Stimulated activated CD4-positive, alpha-beta T cell treated with anti-CD3 and anti-CD28 coated beads, Interleukin-1b, Interleukin-23, amount 100 ng/mL, for 24 hours (primary cell): ENCODE results near the gene LILRA5.
"Not testable (repeated sequence)": the region's sequence is repeated elsewhere in the genome, so short reads cannot be mapped to it uniquely, and the experiment has no call there.

Source experiments
- DNase-seq, 4 experiments: peaks; one replicate each; pipeline ENCODE4 v3.0.0-alpha.2; 2020; ENCODE audit warnings: low read depth in 4 of 4, low spot score in 1 of 4

Gene LILRA5

DNA sequence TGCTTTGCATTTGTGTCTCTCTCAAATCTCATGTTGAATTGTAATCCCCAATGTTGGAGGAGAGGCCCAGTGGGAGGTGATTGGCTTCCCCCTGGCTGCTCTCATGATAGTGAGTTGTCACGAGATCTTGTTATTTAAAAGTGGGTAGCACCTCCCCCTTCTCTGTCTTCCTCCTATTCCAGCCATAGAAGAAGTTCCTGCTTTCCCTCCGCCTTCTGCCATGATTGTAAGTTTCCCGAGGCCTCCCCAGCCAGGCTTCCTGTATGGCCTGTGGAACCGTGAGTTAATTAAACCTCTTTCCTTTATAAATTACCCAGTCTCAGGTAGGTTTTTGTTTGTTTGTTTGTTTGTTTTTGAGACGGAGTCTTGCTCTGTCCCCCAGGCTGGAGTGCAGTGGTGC lies 22.2 kb upstream of the LILRA5 start:
- no peak for DNase-seq

DNA sequence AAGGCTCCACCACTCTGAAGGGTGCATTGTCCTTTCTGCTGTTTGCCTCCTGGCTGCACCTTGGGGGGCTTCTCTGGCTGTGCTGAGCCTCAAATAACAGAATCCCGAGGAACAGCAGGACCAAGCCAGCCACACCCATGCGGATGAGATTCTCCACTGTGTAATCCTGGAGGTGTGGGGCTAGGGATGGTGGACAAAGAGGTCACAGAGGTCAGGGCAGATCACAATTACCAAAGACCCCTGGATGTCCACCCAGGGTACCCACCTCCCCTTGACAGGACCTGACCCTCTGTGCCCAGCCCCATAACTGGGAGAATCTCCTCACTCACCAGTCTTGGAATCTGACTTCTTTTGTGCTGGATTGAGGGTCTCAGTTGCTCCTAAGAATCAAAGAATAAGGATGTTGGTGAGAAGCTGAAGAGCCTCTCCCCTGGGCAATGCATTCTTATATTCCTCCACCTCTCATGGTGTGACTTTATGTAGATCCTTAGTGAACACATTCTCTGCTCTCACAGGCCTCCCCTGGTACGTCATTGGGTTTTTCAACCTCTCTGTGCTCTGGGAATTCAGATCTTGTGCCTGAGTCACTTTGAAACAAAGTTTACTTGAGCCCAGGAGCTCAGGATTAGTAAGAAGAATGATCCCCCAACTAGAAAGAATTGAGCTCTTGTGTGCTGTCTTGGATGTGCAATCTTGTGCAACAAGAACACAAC lies 20.8 kb upstream of the LILRA5 start:
- DNase-seq, result no peak

DNA sequence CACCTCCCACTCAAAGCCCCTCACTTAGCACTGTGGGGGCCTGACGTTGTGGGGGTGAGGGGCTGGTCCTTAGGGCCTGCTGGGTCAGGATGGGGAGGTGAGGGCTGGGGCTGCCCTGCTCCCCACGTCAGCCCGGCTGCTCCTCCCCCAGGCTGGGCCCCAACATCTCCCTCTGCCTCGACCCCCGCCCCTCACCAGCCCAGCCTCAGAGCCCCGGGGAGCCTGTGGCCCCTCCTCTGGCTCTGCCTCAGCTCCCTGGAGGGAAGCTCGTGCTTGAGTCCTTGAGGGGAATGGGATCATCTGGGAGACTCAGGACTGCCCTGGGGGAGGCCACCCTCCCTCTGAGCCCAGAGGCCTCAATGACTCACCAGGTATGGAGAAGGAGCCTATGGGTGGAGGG lies 19.2 kb upstream of the LILRA5 start:
- no peak for DNase-seq

DNA sequence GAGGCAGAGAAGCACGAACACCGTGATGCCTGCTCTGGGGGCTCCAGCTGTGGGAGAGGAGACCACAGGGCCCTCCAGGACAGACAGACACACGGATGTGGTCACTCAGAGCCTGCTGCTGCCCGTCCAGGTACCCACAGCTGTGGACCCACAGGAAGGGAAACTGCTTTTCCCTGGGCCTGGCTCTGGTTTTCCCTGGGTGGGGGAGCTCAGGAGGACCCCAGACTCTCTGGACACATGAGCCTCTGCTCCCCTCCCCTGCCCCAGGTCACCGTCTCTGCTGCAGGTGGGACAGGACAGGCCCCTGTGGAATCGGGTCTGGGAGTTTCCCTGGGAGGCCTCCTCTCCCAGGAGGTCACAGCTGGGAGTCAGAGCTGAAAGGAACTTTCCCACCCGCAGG lies 18.7 kb upstream of the LILRA5 start:
- no peak for DNase-seq

DNA sequence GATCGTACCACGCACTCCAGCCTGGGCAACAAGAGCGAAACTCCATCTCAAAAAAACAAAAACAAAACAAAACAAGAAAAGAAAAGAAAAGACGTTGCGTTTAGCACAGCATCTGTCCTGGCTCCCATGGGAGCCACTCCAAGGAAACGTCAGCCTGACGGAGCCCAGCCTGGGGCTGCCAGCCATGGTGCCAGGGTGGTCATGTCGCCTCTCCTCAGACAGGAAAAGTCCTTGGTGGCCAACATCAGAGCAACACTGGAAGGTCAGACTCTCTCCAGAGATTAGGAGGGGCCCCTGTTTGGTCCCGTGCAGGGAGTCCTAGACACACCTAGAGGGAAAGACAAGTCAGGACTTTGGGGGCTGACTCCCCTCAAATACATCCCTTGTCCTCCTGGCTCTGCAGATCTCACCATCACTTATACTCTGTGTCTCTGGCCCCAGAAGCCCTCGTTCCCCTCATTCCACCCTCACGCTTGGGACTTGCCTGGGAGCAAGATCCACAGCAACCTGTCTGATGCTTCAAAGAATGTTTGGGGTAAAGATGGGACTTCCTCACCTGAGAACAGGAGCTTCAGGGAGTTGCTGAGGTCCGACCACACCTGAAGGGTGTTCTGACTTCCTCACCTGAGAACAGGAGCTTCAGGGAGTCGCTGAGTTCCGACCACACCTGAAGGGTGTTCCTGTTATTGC lies 16.7 kb upstream of the LILRA5 start:
- no peak for DNase-seq

DNA sequence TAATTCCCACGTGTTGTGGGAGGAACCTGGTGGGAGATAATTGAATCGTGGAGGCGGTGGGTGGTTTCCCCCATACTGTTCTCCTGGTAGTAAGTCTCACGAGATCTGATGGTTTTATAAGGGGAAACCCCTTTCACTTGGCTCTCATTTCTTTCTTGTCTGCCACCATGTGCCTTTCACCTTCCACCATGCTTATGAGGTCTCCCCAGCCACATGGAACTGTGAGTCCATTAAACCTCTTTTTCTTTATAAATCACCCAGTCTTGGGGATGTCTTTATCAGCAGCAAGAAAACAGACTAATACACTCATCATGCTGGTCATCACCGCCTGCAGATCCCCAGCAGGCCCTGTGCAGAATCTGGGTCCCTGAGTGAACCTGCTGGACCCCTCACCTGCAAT lies 15.8 kb upstream of the LILRA5 start:
- not testable (repeated sequence) for DNase-seq

DNA sequence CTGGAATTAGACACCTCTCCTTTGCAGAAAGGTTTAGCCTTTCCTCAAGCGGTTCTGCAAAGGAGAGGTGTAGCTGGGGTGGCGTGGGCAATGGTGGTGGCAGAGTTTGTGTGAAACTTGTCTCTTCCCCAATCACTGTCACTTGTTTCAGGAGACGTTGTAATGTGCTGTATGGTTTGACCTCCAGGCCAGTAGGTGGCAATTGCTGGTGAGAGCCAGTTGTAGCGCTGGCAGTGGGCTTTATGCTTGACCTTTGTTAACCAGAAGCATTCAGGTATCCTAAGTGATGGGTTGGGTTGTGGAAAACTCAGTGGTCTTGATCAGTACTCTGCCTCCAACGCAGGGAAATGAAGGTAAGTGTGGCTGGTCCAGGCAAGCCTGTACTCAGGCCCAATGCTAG lies 12.7 kb upstream of the LILRA5 start:
- DNase-seq, result no peak

DNA sequence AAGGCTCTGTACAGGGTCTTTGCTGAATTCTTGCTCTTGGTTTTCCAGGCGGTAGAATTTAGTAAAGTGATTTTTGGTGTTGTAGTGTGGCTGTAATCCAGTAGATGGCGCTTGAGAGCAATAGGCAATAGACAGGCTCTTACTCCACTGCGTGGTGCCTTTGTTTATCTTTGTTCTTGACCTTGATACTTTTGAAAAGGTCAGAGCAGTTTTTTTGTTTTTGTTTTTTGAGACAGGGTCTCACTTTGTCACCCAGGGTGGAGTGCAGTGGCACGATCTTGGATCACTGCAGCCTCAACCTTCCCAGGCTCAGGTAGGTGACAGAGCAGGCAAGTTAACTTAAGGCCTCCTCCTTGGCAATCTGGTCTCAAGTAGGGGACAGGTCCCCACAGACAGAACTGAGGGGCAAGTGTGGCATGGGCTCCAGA lies 12.2 kb upstream of the LILRA5 start:
- peak in 3 of 4 experiments; percentile 16 to 45 (median 39) for DNase-seq

DNA sequence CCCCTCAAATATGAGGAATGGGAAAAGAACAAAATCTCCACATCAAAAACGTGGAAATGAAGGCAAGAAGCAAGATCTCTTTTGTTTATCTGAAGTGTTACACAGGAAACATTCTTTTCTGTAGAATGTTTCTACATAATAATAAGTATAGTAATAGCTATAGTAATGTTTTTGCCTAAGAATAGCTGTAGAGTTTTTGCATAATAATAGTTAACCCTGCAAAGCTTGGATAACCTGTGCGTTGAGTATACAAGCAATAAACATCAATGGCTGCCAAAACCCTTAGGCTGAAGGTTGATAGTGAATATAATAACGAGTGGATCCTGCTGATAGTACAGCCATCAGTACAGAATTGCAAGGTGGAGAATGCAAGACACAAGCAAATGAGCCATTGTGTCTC lies 11.1 kb upstream of the LILRA5 start:
- no peak for DNase-seq

DNA sequence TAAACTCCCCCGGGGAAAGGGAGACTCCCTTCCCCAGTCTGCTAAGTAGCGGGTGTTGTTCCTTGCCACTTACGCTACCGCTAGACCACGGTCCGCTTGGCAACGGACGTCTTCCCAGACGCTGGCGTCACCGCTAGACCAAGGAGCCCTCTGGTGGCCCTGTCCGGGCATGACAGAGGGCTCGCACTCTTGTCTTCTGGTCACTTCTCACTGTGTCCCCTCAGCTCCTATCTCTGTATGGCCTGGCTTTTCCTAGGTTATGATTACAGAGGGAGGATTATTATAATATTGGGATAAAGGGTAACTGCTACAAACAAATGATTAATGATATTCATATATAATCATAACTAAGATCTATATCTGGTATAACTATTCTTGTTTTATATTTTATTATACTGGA lies 10.0 kb upstream of the LILRA5 start:
- DNase-seq, result not testable (repeated sequence)

DNA sequence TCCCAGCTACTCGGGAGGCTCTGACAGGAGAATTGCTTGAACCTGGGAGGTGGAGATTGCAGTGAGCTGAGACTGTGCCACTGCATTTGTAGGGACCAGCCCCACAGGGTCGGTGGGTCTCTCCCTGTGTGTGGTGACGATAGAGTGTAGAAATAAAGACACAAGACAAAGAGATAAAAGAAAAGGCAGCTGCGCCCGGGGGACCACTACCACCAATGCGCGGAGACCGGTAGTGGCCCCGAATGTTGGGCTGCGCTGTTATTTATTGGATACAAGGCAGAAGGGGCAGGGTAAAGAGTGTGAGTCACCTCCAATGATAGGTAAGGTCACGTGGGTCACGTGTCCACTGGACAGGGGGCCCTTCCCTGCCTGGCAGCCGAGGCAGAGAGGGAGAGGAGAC lies 9.3 kb upstream of the LILRA5 start:
- not testable (repeated sequence) for DNase-seq

DNA sequence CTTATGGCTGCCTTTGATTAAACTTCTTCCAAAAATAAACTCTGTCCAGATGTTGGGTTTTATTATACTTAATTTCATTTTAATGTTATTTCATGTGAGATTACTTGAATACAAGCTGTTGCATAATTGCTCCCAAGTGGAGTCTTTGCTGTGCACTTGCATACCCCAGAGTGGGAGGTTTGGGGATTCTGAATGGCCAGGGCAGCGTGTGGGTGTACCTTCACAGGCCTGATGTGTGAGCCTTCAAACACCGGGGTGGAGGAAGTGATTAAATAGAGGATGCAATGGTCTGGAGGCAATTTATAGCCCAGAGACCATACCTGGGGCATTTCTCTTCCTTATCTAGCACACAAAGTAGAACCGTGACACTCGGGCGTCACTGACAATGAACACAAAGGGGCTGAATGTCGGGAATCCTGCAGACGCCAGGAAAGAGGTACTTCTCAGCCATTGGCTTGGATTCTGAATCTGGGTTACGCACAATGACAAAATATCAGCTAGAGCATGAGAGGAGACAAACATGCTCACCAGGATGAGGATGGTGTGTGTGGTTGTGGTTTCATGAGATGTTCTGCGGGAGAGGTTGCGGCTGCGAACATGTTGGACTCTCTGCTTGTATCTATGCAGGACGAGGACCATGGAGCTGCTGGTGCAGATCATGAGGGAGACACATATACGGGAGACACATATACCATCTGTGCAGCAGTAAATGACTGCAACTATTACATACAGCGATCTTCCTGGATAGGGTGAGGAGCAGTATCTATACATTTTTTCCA lies 7.1 kb upstream of the LILRA5 start:
- DNase-seq, result no peak

DNA sequence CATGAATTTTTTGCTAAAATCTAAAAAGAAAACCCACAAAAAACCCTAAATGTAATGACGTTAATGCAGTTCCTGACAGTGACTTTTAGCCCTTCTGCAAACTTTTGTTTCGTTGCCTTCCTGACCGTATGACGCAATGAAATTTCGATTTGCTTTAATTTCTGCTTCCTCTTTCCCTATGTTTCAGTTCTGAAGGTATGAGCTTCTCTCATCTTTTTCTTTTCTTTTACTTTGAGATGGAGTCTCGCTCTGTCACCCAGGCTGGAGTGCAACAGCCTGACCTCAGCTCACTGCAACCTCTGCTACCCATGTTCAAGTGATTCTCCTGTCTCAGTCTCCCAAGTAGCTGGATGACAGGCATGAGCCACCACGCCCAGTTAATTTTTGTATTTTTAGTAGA lies 6.1 kb upstream of the LILRA5 start:
- DNase-seq, result no peak

DNA sequence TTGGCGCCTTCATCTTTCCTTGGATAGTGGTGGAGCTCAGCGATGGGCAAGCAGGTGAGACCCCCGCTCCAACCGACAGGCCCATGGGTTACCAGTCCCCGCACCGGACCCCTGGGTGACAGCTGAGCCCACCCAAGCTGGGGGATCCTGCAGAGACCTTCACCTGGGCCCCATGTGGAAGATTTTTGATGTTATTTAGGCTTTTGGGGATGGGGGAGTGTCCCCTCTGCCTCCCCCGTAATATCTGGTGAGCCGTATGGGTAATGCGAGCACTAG lies 4.9 kb upstream of the LILRA5 start:
- no peak for DNase-seq

DNA sequence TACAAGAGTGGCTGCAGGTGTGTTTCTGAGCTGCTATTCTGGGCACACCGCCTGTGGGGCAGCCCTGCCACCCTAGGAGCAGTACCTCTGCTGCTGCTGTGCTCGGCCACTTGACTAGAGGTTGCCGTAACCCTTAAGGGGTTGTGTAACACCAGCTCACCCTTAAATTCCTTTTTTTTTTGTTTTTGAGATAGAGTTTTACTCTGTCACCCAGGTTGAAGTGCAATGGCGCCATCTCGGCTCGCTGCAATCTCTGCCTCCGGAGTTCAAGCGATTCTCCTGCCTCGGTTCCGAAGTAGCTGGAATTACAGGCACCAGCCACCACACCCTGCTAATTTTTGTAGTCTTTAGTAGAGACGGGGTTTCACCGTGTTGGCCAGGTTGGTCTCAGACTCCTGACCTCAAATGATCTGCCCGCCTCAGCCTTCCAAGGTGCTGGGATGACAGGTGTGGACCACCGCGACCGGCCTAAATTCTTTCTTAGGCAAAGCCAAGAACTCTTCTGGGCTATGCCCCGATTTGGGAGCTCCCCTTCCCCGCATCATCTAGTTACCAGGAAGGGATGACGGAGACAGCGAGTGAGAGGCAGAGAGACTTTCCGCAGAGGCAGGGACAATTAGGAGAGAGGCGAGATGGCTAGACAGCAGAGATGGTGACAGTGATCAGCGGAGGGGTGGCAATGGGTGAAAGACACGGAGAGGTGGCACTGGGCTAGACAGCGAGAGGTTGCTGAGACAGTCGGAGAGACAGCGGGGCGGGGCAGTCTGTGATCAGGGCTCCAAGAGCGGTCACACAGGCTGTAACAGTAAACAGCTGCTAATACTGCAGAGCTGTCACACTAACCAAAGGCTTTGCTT lies 4.4 kb upstream of the LILRA5 start:
- DNase-seq, result no peak

DNA sequence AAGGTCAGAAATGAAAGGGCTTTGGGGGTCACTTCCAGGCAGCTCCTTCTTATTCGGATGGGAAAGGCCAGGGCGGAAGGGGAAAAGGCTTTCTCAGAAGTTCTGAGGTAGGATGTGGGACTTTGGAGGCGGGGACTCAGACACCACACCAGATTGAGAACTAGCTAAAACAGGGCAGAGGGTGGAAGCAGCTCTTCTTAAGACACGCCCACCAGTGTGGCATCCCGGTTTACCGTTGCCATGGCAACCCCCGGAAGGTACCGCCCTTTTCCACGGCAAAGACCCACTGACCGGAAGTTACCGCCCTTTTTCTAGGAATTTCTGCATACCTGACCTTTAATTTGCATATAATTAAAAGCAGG lies 3.8 kb upstream of the LILRA5 start:
- DNase-seq, result no peak

DNA sequence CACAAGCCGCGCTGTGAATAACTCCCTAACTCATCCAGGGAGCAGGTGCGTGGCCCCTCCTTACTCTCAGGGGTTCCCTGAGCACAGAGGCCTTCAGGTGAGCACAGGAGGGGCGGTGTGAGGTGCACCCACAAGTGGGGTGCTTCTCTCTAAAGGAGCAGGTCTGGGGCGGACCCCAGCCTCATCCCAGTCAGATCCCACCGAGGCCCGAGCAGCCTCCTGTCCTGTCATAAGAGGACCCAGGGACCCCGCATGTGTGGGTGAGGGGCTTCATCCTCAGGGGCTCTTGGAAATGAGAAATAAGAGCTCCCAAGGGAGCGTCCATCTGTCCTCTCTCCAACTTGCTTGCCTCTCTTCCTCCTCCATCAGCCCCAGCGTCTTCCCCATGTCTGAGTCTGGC lies 3.0 kb upstream of the LILRA5 start:
- no peak for DNase-seq

DNA sequence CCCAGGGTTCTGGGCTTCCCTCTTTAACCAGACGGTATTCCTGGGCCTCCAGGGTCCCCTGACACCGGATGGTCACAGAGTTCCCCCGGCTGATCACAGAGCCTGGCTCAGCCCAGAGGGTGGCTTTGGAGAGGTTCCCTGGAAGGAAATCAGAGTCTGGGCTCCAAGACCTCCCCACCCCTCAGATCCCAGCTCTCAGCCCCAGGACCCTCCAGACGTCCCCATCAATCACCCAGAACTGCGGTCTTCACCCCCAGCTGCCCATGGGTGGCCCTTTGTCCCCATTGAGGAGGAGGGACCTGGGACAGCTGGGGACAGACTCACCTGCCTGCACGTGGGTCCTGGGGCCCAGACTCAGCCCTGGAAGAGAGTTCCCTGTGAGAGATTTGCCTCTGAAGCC lies 955 bp downstream of the LILRA5 start:
- DNase-seq, result no peak

DNA sequence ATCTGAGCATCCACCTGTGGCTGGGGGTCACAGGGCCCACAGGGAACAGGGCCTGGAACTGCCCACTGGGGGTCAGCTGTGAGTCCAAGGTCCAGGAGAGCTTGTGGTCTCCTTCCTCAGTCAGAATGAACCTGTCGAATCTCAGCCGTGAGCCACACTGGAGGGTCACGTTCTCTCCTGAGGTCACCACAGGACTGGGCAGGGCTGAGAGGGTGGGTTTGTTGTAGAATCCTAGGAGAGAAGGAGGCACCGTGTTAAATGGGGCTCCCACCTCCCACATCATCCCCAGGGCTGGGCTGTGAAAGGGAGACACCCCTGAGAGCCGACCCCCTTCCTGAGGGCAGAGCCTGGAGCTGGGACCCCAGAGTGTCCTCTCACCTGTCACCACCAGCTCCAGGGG lies 1.5 kb downstream of the LILRA5 start:
- no peak for DNase-seq

DNA sequence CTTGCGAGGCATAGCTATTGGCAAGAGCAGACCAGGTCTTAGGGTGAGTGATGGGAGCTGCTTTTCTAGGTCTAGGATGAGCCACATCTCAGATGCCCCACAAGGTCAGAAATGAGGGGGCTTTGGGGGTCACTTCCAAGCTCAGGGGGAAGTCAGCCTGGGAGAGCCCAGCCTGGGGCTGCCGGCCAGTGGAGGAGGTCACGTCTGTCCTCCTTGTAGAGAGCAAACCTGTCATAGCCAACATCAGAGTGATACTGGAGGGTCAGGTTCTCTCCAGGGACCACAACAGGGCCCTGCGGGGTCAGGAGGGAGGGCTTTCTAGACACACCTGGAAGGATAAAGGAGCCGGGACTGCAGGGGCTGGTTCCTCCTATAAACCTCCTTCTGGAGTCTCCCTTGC lies 2.4 kb downstream of the LILRA5 start:
- DNase-seq, result no peak

DNA sequence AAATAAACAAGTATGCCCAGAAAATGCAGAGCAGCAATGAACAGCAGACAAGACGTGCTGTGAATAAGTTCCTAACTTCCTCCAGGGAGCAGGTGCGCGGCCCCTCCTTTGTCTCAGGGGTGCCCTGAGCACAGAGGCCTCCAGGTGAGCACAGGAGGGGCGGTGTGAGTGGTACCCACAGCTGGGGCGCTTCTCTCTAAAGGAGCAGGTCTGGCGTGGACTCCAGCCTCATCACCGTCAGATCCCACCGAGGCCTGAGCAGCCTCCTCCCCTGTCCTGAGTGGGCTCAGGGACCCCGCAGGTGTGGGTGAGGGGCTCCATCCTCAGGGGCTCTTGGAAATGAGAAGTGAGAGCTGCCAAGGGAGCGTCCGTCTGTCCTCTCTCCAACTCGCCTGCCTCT lies 3.2 kb downstream of the LILRA5 start:
- DNase-seq, result no peak
